GM12864 (cell line): ENCODE results near the gene PTPRB.

ENCODE experiments used
- DNase-seq: peaks from one replicate; pipeline ENCODE4 v3.0.0-alpha.2; 2011; ENCODE audit warnings: low read depth
- H3K4me3 ChIP-seq: 2 replicates; pipeline ENCODE4 v1.5.1; 2011; ENCODE audit warnings: mild to moderate bottlenecking, low read depth, low read length, control low read depth
- TF ChIP-seq, protein P1 (sequence below): IDR thresholded peaks from 2 replicates; pipeline ENCODE4 v1.5.1; 2011; ENCODE audit warnings: low read depth, mild to moderate bottlenecking, moderate library complexity, low read length, control low read depth, inconsistent platforms; ENCODE audit errors: missing control alignments

Gene PTPRB

DNA sequence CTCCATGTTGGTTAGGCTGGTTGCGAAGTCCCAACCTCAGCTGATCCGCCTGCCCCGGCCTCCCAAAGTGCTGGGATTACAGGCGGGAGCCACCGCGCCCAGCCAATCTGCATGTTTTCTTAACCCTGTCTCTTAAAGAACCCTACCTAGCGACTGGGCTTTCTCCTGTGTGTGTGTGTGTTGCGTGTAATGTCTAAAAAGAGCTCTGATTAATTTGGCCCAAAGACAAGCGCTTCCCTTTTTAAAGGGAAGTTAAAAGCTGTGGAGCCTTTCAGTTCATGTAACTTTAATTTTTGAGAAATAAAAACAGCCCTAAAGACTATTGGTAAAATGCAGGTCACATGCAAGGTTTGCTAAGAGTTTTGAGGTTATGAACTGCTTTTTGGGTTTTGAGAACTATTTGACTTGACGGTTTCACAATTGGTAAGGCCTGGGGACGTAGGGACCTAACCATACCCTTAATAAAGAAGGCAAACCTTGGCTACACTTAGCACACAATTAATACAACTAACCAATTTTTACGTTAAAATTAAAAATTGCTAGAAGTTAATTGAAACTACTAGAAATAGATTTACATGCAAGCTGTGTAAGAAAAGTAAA is 167.9 kb downstream of the PTPRB start:
- peak; percentile 65 for DNase-seq
- TF ChIP-seq, protein P1, sequence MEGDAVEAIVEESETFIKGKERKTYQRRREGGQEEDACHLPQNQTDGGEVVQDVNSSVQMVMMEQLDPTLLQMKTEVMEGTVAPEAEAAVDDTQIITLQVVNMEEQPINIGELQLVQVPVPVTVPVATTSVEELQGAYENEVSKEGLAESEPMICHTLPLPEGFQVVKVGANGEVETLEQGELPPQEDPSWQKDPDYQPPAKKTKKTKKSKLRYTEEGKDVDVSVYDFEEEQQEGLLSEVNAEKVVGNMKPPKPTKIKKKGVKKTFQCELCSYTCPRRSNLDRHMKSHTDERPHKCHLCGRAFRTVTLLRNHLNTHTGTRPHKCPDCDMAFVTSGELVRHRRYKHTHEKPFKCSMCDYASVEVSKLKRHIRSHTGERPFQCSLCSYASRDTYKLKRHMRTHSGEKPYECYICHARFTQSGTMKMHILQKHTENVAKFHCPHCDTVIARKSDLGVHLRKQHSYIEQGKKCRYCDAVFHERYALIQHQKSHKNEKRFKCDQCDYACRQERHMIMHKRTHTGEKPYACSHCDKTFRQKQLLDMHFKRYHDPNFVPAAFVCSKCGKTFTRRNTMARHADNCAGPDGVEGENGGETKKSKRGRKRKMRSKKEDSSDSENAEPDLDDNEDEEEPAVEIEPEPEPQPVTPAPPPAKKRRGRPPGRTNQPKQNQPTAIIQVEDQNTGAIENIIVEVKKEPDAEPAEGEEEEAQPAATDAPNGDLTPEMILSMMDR = no peak
- peak overlapping the region; percentile 82 for H3K4me3 ChIP-seq

DNA sequence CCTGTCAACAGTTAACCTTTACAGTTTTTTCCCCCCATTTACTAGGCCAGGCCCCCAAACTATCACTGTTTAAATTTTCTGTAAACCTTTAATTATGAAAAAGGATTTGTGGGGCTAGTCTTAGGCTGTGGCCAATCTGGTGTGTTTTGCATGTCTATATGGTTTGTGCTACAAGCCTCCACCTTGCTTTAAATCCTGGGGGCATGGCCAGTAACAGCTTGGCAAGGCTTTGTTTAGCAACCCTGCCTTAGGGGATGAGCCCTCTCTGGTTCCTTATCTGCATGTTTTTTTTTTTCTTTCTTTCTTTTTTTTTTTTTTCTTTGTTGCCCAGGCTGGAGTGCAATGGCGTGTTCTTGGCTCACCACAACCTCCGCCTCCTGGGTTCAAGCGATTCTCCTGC is 168.5 kb downstream of the PTPRB start:
- TF ChIP-seq, protein P1 = no peak
- peak overlapping the region; percentile 82 for H3K4me3 ChIP-seq
- DNase-seq = no peak

DNA sequence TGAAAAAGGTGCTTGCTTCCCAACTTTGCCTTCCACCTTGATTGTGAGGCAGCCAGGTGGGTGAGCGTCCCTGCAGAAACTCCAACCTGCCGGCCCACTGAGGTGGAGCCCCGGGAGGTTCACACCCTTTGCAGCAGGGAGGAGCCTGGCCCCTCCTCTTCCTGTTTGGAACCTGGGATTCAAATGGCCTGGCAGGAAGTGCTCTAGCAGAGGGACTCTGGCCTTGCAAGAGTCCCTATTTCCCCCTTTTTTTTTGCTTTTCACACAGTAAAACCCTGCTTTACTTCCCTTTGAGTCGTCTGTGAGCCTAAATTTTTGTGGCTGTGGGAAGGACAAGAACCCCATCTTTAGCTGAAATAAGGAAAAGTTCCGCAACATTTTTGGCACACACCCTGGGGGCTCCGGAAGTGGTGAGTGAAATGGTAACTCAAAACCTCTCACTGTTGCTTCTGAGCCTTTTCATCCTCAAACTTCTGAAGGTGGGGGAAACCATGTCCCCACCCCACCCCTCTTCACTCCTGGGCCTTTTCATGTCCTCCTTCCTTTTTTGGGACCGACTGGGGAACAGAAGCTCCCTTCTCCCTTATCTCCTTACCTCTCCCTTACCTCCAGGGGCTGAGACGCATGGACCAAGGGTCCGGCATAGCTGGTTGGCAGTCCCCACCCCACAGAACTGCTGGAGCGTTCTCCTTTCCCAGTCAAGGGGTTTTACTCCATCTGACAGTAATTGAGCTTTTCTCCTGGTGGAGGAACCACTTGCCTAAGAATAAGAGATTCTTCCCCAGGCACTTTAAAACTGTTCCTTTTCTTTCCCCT is 169.1 kb downstream of the PTPRB start:
- peak overlapping the region; percentile 82 for H3K4me3 ChIP-seq
- TF ChIP-seq, protein P1 = no peak
- DNase-seq = peak; percentile 55

- TF ChIP-seq, protein P1 = no peak
- H3K4me3 ChIP-seq = peak overlapping the region; percentile 82; the same call in 1 of the 2 replicates
- DNase-seq = no peak
Observed at GRCh38 chr12:70467476-70467875, 169.8 kb downstream of the PTPRB start.

- H3K4me3 ChIP-seq = no peak overlapping the region
- no peak for DNase-seq
- TF ChIP-seq, protein P1 = no peak
Observed at GRCh38 chr12:70466753-70467152, 170.5 kb downstream of the PTPRB start.
